Glutamatergic neuron (in vitro differentiated cells): ENCODE measurements around the gene CACNA1C. TPM values are rescaled to one million over a fixed set of nuclear protein-coding genes. Genes with fewer than 3 reads are reported as not detected.

Source experiments
- DNase-seq: peaks from one replicate; pipeline ENCODE4 v3.0.0; 2022
- H3K27ac Mint-ChIP-seq: one replicate; pipeline ENCODE4 v1.8.0; 2020; ENCODE audit warnings: mild to moderate bottlenecking, mixed read lengths, inconsistent platforms; ENCODE audit not compliant: unreplicated experiment
- H3K27me3 Mint-ChIP-seq: one replicate; pipeline ENCODE4 v1.8.0; 2020; ENCODE audit warnings: mild to moderate bottlenecking, moderate library complexity, mixed read lengths, inconsistent platforms; ENCODE audit not compliant: unreplicated experiment
- H3K36me3 Mint-ChIP-seq: one replicate; pipeline ENCODE4 v1.8.0; 2020; ENCODE audit warnings: mild to moderate bottlenecking, mixed read lengths, inconsistent platforms; ENCODE audit not compliant: unreplicated experiment
- H3K4me1 Mint-ChIP-seq: one replicate; pipeline ENCODE4 v1.8.0; 2020; ENCODE audit warnings: mild to moderate bottlenecking, low read depth, mixed read lengths, inconsistent platforms; ENCODE audit not compliant: unreplicated experiment
- H3K4me3 Mint-ChIP-seq: one replicate; pipeline ENCODE4 v1.8.0; 2020; ENCODE audit warnings: mild to moderate bottlenecking, mixed read lengths, inconsistent platforms; ENCODE audit not compliant: unreplicated experiment
- H3K9me3 Mint-ChIP-seq: one replicate; pipeline ENCODE4 v1.8.0; 2020; ENCODE audit warnings: mild to moderate bottlenecking, moderate library complexity, mixed read lengths, inconsistent platforms; ENCODE audit not compliant: unreplicated experiment
- CTCF ChIP-seq: fragments of 200-600 bp; sonication (generic); IDR thresholded peaks from one replicate; pipeline ENCODE4 v1.5.0; 2021; ENCODE audit not compliant: partially characterized antibody, unreplicated experiment
- total RNA-seq: library from RNA; stranded (reverse); fragmentation: NEBNext Ultra II Directional; extraction: Animal tissue kit (Norgen Biotek cat#: 25700); gene quantifications from one replicate; pipeline ENCODE4 v1.2.1, GENCODE V29; 2021; ENCODE audit not compliant: unreplicated experiment

Gene CACNA1C
- total RNA-seq, 1 donor from 2014 or later, result 11.0 TPM

GRCh38 chr12:2301531-2302461, 249.0 kb downstream of the CACNA1C start:
- Mint-ChIP-seq H3K36me3 (no peaks in the 10 kb centered on the region), H3K27me3 (peaks cover 2% of the 10 kb centered on the region), H3K4me3 (no peak overlapping the region), H3K4me1 (peaks cover 14% of the 10 kb centered on the region), H3K9me3 (peaks cover 2% of the 10 kb centered on the region), H3K27ac (no peak overlapping the region)
- no peak for TF ChIP-seq CTCF
- DNase-seq, result no peak

GRCh38 chr12:2302711-2303580, 250.2 kb downstream of the CACNA1C start:
- Mint-ChIP-seq H3K9me3 (peaks cover 2% of the 10 kb centered on the region), H3K27ac (no peak overlapping the region), H3K4me3 (no peak overlapping the region), H3K4me1 (peaks cover 10% of the 10 kb centered on the region), H3K27me3 (peaks cover 2% of the 10 kb centered on the region), H3K36me3 (no peaks in the 10 kb centered on the region)
- TF ChIP-seq CTCF, result no peak
- DNase-seq, result no peak

GRCh38 chr12:2304223-2304622, 251.4 kb downstream of the CACNA1C start:
- Mint-ChIP-seq H3K4me1 (peaks cover 10% of the 10 kb centered on the region), H3K27me3 (peaks cover 2% of the 10 kb centered on the region), H3K4me3 (no peak overlapping the region), H3K27ac (no peak overlapping the region), H3K36me3 (peaks cover 4% of the 10 kb centered on the region), H3K9me3 (peaks cover 2% of the 10 kb centered on the region)
- no peak for TF ChIP-seq CTCF
- DNase-seq, result no peak

- peaks cover 2% of the 10 kb centered on the region for H3K27me3 Mint-ChIP-seq
- TF ChIP-seq CTCF, result no peak
- H3K27ac Mint-ChIP-seq, result no peak overlapping the region
- peaks cover 2% of the 10 kb centered on the region for H3K9me3 Mint-ChIP-seq
- H3K4me1 Mint-ChIP-seq, result peaks cover 8% of the 10 kb centered on the region
- H3K36me3 Mint-ChIP-seq, result peaks cover 4% of the 10 kb centered on the region
- no peak overlapping the region for H3K4me3 Mint-ChIP-seq
- DNase-seq, result no peak
Observed at GRCh38 chr12:2306012-2306411, 253.2 kb downstream of the CACNA1C start.
